GM18909 (cell line): ENCODE results near the gene CNNM2.

Source experiments
- ATAC-seq: cut with Tn5 transposase; IDR thresholded peaks from one replicate; pipeline ENCODE4 v1.9.1; 2021; ENCODE audit warnings: mild to moderate bottlenecking; ENCODE audit not compliant: unreplicated experiment, poor library complexity

The CNNM2 gene

DNA sequence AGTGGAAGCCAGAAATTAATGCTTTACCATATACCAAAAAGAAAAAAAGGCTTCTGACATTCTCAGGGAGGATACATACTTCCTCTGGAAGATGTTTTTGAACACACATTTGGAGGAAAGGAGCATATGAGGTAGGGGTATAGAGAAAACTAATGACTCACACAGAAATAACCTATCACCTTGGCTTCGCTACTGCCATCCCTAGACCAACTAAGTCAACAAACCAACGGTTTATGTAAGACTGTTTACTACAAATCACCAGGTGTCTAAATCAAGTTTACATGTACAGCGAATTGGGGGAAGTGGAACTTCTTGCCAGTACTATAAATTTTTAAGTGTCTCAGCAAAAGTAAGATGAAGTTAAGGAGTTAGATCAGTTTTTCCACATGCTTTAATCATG, 178.0 kb downstream of the CNNM2 start:
- no peak for ATAC-seq

DNA sequence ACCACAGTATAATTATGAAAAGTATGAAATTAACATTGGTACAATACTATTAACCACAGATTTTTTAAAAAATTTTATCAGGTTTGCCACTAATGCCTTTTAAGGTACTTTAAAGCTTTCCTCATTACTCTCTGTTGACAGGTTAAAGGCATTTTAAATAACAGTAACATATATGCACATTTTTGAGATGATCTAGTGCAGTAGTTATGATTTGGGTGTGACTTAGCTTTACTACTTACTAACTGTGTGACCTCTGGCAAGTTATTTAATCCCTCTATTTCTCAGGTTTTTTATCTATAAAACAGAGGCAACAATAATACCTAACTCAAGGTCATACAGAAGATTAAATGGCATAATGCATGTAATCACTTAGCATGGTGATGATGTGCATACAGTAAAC, 180.1 kb downstream of the CNNM2 start:
- ATAC-seq, result no peak

GRCh38 chr10:103100620-103101019, 182.5 kb downstream of the CNNM2 start:
- no peak for ATAC-seq

- ATAC-seq, result no peak
Measured at GRCh38 chr10:103102195-103102594, 184.1 kb downstream of the CNNM2 start.

- no peak for ATAC-seq
Measured at GRCh38 chr10:103103989-103104388, 185.9 kb downstream of the CNNM2 start.

DNA sequence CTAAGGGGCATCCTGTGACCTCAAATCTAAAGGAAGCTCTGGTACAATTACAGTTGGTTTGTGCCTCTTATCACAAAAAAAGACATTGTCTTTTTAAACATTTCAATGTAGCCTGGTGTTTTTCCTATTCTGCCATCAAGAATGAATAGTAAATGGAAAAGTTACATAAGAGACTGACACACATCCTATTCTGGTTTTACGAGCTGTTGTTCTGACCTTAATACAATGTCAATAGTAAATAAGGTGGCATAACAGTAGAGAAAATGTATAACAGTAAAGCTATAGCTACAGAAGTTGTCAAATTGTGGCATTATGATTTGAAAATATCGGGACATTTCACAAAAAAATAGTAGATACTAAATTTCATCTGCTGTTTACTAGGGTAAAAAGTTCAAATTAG, 186.6 kb downstream of the CNNM2 start:
- ATAC-seq, result no peak

- ATAC-seq, result no peak
Measured at GRCh38 chr10:103105462-103105861, 187.4 kb downstream of the CNNM2 start.

DNA sequence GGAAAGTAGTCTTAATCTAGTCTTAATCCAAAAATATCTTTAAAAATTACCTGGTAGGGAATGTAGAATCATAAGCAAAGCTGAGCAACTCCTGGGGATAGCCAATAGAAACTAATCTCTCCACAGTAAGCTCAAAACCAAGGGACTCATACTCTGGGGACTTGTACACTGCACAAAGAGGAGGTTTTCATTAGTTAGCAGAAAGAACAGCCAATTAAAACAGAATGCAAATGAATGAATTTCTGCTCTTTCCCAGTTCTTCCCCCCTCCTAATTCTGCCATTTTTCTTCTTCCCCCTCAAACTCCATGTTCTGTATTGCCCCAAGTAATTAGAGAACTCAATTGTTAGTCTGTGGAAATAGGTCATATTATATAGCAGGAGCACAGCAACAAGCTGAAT, 188.4 kb downstream of the CNNM2 start:
- no peak for ATAC-seq

DNA sequence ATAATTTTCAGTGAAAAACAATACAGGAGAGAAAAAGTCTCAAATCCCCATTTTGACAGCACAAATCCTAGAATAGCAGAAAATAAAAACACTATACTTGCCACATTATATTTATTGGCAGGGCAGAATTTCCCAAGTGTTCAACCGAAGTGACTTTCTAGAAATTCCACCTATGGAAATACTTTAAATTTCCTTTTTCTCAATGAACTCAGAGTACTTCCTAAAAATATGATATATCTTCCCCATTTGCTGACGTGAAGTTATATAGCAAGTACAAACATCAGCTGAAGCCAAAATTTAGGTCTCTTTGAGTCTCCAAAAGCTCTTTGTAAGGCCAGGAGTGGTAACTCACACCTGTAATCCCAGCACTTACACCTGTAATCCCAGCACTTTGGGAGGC, 191.7 kb downstream of the CNNM2 start:
- no peak for ATAC-seq

DNA sequence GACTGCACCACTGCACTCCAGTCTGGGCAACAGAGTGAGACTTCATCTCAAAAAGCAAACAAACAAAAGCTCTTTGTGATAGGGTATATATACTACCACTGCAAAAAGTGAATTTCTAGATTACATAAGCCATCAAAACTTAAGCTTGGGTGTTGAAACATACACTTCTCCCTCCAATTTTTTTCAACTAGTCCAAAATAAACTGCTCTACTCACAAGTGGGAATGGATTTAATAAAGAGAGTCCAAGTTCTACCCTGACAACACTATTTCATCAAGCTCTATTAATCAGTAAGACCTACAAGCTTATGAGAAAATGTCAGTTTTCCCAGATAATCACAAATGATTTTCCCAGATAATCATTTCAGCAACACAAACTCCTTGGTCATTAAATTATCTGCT, 192.3 kb downstream of the CNNM2 start:
- no peak for ATAC-seq

GRCh38 chr10:103111031-103111917, 193.2 kb downstream of the CNNM2 start:
- peak; percentile 58 for ATAC-seq

GRCh38 chr10:103111918-103112877, 194.1 kb downstream of the CNNM2 start:
- ATAC-seq, result peak; percentile 71

- no peak for ATAC-seq
Measured at GRCh38 chr10:103114876-103115275, 196.8 kb downstream of the CNNM2 start.

- ATAC-seq, result no peak
Measured at GRCh38 chr10:103117247-103117646, 199.2 kb downstream of the CNNM2 start.

DNA sequence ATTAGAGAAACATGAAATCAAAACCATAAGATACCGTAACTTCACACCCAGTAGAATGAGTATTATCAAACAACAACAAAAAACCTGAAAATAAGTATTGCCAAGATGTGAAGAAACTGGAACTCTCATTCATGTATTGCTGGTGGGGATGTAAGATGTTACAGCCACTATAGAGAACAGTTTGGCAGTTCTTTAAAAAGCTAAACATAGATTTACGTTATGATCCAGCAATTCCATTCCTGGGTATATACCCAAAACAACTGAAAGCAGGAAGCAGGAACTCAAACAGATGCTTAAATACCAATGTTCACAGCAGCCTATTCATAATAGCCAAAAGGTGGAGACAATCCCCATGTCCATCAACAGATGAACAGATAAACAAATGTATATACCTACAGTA, 202.5 kb downstream of the CNNM2 start:
- no peak for ATAC-seq

GRCh38 chr10:103120977-103121735, 203.1 kb downstream of the CNNM2 start:
- ATAC-seq, result no peak

DNA sequence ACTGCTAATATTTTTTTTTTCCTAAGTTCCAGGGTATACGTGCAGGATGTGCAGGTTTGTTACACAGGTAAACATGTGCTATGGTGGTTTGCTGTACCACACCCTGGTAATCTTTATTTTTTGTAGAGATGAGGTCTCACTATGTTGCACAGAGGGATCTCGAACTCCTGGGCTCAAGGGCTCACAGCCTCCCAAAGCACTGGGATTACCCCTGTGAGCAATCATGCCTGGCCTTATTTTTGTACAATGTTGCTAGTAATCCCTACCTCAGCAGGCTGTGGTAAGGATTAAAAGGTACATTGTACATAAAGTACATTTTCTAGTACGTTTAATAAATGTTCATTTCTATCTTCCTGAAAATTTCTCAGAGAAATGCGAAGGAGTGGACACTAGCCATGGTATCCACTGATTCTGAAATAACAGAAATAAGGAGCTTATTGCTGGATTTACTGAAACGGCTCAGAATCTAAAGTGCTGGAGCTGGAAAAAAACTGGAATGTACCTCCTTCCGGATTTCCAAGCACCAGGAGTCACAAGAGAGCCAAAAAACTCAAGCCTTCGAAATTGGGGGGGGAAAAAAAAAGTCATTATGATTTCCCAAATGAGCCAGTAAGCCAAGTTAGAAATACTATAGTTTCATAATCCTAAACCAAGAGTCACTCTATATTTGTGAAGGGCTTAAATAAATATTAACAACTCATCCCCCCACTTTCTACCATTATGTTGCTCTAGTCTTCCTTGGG, 205.4 kb downstream of the CNNM2 start:
- no peak for ATAC-seq

GRCh38 chr10:103124420-103125096, 206.5 kb downstream of the CNNM2 start:
- no peak for ATAC-seq
